ENCODE data around the gene UBE2U.
A peak's percentile ranks its signal among the peaks of the same experiment; 100 is the strongest.
"Not testable (repeated sequence)": the region's sequence is repeated elsewhere in the genome, so short reads cannot be mapped to it uniquely, and the experiment has no call there.

The UBE2U gene

GRCh38 chr1:64241069-64241468 is 37.6 kb downstream of the UBE2U start:
- DNase-seq, result no peak

DNA sequence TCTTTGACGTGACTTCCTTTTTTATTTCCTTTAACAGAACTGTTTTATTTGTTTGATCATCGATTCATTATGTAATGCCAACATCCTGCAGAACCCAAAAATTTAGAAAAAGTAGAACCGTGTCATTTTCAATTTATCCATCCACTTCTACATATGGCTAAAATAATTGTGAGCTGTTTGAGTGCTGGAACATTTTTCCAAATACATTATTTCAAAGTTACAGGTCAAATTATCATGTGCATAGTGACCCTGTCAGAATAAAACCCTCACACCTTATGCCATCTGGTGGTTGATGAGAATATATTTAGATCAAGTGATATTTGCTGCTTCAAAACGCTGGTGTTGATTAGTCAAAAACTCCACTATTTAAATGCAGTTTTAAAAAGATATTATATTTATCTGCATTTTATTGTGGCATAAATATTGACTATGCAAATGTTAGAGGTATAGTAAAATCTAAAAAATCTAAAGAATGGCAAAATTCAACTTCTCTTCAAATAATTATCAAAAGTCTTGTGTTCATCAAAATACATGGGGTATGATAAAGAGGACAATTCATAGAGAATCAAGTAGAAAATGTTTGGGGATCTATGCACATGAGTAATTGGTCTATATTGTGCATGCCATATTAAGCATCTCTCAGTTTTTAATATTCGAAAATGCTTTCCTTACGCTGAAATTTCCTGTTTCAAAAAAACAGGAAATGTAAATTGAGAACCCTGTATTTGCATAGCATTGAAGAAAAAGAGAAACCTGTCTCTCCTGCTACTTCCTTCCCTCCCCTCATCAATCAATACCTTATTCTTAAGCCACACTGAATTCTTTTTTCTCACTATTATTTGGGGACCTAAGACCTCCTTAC is 39.7 kb downstream of the UBE2U start:
- peak; percentile 26 for DNase-seq

GRCh38 chr1:64243757-64244080 is 40.3 kb downstream of the UBE2U start:
- no peak for DNase-seq

DNA sequence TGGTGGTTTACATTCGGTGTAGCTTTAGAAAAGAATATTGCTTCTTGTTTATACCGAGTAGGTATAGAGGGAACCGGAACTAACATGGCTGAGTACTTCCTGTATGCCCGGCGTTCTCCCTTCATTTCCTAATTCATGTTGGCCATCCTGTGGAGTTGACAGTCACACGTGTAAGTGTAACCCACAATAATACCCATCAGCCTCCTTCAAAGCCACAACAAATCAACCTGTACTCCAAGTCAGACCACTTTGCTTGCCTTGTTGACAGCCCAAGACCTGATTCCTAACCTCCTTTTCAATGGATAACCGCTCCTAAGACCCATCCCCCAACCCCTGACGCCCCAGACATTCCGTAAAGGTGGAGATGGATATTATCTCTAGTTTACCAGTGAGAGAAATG is 42.1 kb downstream of the UBE2U start:
- no peak for DNase-seq

DNA sequence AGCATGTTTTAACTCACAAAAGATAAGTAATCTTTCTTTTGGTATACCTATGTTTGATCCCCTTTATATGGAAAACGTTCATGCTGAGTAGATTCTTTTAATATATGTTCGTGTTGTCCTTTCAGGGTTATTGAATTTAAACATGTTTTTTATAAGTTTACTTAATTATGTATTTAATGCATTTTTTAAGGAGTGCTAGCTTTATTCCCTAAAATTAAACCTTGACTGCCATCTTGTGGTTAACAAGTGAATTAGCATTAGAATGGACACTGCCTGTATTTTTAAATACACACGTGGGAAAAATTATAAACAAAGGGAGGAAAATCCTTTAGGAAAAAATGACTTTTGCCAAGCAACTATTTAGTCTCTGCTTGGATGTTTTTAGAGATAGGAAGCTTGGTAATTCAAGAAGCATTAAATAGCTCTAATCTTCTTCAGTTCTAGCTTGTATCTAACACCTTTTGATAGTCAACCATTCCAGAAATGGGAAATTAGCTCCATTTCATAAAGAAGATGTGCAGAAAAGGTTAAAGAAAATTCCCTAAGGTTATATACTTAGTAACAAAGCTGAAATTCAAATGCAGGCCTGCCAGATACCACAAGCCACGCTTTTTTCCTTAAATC is 43.0 kb downstream of the UBE2U start:
- DNase-seq, result peak; percentile 35

DNA sequence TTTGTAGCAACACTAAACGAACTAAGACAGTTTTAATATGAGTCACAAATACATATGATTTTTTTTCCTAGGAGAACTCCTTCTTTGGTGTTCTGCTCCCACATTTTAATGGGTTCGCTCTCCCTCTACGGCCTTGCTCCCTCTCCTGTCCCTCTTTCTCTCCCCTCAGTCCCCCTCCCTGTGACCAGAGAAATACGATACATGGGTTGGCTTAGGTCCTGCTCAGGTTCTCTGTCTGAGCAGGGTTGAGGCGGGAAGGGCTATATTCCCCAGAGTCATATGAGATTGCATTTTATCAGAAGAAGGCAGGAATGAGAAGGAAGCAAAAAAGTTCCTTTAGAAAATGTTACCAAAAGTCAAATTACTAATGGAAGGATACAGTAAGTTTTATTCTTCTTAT is 44.6 kb downstream of the UBE2U start:
- DNase-seq, result no peak

DNA sequence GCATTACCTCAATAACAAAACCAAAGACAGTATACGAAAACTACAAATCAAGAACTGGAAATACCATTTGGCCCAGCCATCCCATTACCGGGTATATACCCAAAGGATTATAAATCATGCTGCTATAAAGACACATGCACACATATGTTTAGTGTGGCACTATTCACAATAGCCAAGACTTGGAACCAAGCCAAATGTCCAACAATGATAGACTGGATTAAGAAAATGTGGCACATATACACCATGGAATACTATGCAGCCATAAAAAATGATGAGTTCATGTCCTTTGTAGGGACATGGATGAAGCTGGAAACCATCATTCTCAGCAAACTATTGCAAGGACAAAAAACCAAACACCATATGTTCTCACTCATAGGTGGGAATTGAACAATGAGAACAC is 47.0 kb downstream of the UBE2U start:
- not testable (repeated sequence) for DNase-seq

GRCh38 chr1:64251971-64252370 is 48.5 kb downstream of the UBE2U start:
- no peak for DNase-seq

GRCh38 chr1:64257233-64257632 is 53.8 kb downstream of the UBE2U start:
- DNase-seq, result not testable (repeated sequence)

DNA sequence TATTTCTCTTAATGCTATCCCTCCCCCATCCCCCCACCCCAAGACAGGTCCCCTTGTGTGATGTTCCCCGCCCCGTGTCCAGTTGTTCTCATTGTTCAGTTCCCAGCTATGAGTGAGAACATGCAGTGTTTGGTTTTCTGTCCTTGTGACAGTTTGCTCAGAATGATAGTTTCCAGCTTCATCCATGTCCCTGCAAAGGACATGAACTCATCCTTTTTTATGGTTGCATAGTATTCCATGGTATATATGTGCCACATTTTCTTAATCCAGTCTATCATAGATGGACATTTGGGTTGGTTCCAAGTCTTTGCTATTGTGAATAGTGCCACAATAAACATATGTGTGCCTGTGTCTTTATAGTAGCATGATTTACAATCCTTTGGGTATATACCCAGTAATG is 55.0 kb downstream of the UBE2U start:
- not testable (repeated sequence) for DNase-seq

DNA sequence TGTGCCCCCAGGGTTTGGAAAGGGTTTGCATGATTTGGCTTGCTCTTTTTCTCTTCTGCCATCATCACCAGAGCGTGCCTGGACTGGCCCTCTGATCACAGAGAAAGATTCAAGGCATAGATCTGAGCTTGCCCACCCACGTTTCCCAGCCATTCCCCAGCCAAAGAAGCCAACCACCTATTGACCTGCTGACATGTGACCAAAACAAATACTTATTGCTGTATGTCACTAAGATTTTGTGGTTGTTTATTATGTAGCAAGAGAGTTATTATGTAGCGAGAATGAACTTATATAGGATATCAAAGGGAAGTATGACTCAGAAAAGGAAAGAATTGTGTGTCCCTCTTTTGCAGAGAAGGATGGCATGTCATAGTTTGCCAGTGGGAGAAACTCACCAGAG is 59.9 kb downstream of the UBE2U start:
- no peak for DNase-seq

DNA sequence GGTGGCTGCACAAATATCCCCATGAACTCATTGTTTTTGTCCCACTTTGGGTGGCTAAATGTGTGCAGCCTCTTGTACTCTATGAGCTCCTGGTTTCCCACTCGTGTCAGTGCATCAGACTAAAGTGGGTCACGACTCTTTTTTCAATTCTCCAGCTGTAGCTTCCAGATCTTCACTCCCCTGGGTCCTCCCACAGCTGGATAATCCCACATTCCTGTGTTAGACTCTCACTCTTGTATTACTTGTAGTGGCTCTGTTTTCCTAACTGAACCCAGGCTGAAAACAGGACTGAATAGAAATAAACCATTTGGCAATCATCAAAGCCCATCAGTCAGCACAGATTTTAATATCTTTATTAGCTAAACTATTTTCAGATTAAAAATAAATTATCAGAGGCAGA is 60.4 kb downstream of the UBE2U start:
- no peak for DNase-seq

DNA sequence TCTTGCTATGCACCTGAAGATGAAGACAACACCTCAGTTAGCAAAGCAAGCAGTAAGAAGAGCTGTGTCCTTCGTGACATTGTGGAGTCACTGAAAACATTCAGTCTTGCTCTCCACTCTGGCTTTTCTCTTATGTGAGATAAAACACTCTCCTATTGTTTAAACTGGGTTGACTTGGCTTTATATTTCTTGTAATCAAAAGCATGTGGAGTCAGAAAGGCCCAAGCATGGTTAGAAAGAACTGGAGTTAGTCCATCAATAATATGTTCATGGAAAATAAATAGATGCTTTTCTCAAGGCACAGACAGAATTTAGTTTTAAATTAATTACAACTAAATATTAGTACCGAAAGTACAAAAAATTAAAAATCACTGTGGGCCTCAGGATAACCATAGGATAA is 61.7 kb downstream of the UBE2U start:
- DNase-seq, result no peak

- DNase-seq, result no peak
These were observed 63.6 kb downstream of the UBE2U start for GRCh38 chr1:64266991-64267390.

DNA sequence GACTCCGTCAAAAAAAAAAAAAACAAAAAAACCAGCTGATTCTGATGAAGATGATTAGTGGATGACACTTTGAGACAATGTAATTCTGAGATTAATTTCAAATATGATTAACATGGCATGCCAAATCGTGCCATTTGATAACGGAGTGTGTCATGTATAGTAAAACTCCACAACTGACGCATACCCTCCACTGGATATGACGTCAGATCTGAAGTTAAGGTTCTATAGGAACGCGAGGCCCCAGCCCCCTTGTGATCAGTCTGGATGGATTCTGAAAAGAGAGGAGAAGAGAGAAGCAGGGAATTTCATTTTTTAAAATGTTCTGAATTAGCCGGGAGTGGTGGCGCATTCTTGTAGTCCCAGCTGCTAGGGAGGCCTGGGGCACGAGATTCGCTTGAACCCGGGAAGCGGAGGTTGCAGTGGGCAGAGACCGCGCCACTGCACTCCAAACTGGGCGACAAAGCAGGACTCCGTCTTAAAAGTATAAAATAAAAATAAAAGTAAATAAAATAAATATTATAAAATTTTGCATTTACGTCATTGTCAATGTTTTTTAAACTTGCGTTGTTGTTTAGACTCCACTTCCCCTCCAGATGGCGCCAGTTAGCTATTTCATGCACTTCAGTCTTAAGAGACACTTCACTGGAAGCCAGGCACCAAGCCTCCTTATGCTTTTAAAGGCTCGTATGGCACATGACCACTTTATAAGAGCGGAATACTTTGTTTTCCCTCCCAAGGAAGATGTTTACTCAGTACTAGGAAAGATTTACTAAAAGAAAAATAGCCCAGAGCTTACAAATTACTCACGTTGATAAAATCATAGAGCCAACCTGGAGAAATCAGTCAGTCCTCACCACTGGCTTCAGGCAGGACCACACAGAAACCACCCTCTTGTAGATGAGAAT is 65.5 kb downstream of the UBE2U start:
- peak; percentile 64 for DNase-seq

GRCh38 chr1:64269558-64269884 is 66.1 kb downstream of the UBE2U start:
- DNase-seq, result no peak

- no peak for DNase-seq
These were observed 76.6 kb downstream of the UBE2U start for GRCh38 chr1:64280001-64280400.

GRCh38 chr1:64282351-64282750 is 78.9 kb downstream of the UBE2U start:
- DNase-seq, result no peak

GRCh38 chr1:64287071-64287470 is 83.6 kb downstream of the UBE2U start:
- no peak for DNase-seq

- no peak for DNase-seq
These were observed 87.0 kb downstream of the UBE2U start for GRCh38 chr1:64290420-64290819.

GRCh38 chr1:64291931-64292330 is 88.5 kb downstream of the UBE2U start:
- no peak for DNase-seq

DNA sequence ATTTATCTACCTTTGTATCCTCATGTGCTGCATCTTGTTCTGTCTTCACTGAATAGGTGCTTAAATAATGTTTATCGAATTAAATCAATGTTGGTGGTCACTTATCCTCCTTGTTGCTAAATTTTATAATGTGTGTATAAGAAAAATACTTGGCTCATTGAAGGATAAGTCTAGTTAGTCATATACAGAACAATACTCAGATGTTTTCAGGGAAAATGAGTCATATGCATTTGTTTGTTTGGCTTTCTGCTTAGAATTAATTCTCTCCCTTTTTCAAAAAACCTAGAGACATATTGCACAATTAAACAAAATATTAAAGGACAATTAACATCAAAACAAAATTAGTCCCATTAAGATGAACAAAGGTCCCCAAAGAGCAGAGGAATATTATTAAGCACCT is 89.0 kb downstream of the UBE2U start:
- DNase-seq, result no peak

- DNase-seq, result no peak
These were observed 90.4 kb downstream of the UBE2U start for GRCh38 chr1:64293820-64294219.

- no peak for DNase-seq
These were observed 91.7 kb downstream of the UBE2U start for GRCh38 chr1:64295136-64295535.

Data from CD4-positive, alpha-beta T cell treated with Interleukin-10 for 1 hour (primary cell).